Coronary artery (tissue), 2 donors: ENCODE results near the gene KIAA1671.

Experiments
- DNase-seq: peaks from one replicate; pipeline ENCODE4 v3.0.0-alpha.2; 2017; ENCODE audit warnings: low spot score
- H3K27ac ChIP-seq, 2 donors: fragments of 200-600 bp; sonication (generic); one replicate each; pipeline ENCODE4 v1.5.1; 2016 to 2019
- H3K4me3 ChIP-seq: fragments of 200-600 bp; sonication (generic); 2 replicates; pipeline ENCODE4 v1.5.1; 2016; ENCODE audit warnings: mild to moderate bottlenecking, moderate library complexity
- CTCF ChIP-seq: fragments of 200-600 bp; sonication (generic); IDR thresholded peaks from one replicate; pipeline ENCODE4 v1.5.1; 2019; ENCODE audit warnings: antibody characterized with exemption

The KIAA1671 gene

GRCh38 chr22:25169278-25170031 lies 216.9 kb downstream of the KIAA1671 start:
- H3K4me3 ChIP-seq, result no peak overlapping the region
- H3K27ac ChIP-seq, result no peak overlapping the region
- no peak for DNase-seq
- no peak for TF ChIP-seq CTCF

GRCh38 chr22:25170426-25170980 lies 218.0 kb downstream of the KIAA1671 start:
- H3K27ac ChIP-seq, result no peak overlapping the region
- no peak for DNase-seq
- TF ChIP-seq CTCF, result no peak
- H3K4me3 ChIP-seq, result no peak overlapping the region

- no peak overlapping the region for H3K4me3 ChIP-seq
- TF ChIP-seq CTCF, result no peak
- DNase-seq, result no peak
- H3K27ac ChIP-seq, result no peak overlapping the region
These were observed 219.6 kb downstream of the KIAA1671 start for GRCh38 chr22:25172153-25172552.

GRCh38 chr22:25174156-25174887 lies 221.8 kb downstream of the KIAA1671 start:
- DNase-seq, result no peak

GRCh38 chr22:25174888-25175411 lies 222.4 kb downstream of the KIAA1671 start:
- Histone ChIP-seq H3K4me3 (no peak overlapping the region), H3K27ac (no peak overlapping the region)
- no peak for DNase-seq
- TF ChIP-seq CTCF, result no peak

More at GRCh38 chr22:25174156-25174887, 221.8 kb downstream of the KIAA1671 start:
- Histone ChIP-seq H3K27ac (no peak overlapping the region), H3K4me3 (no peak overlapping the region)
- no peak for TF ChIP-seq CTCF

GRCh38 chr22:25176175-25176574 lies 223.7 kb downstream of the KIAA1671 start:
- H3K4me3 ChIP-seq, result no peak overlapping the region
- DNase-seq, result no peak
- H3K27ac ChIP-seq, result no peak overlapping the region
- TF ChIP-seq CTCF, result no peak
